ENCODE data around the gene ARHGAP31.
"Not testable (repeated sequence)": the region's sequence is repeated elsewhere in the genome, so short reads cannot be mapped to it uniquely, and the experiment has no call there.

ARHGAP31 gene

DNA sequence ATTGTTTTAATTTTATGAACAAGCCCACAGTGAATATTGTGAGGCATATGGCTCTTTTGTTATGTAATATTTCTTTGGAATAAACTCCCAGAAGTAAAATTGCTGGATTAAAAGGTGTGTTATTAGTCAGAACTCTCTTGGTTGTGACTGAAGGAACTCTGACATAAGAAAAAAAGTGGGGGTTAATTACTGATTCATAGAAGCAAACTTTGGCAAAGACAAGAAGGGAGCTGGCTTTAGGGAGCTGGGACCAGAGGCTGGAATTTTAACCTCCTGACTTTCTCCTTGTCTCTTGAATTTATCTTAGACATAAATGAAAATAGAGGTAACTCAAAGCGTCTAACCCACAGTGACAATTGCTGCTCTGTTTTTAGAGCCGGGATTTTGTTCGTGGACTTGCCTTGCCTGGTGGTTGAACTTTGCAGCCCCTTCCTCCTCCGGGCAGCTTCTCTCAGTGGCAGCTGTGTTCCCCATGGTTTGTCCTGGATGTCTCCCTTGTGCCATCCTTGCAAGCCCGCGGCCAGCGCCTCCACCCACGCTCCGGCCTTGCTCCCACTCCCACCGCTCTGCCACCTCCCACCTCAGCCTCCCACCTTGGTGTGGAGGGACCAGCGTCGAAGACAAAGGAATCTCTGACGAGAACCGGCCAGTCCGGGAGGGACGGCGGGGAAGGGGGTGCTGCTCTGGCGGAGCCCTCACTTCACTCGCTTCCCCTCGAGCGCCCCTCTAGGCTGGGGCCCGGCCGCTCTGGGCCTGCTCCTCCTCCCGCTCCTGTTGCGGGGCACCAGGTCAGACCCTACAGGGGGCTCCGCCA, 28.0 kb downstream of the ARHGAP31 start:
- no peak for DNase-seq
- TF ChIP-seq POLR2A (IDR thresholded peaks at IDR 0.05; ENCODE audit: low read length) (no peak), GATA1 (IDR thresholded peaks at IDR 0.05; ENCODE audit: low read depth, low read length) (no peak)

DNA sequence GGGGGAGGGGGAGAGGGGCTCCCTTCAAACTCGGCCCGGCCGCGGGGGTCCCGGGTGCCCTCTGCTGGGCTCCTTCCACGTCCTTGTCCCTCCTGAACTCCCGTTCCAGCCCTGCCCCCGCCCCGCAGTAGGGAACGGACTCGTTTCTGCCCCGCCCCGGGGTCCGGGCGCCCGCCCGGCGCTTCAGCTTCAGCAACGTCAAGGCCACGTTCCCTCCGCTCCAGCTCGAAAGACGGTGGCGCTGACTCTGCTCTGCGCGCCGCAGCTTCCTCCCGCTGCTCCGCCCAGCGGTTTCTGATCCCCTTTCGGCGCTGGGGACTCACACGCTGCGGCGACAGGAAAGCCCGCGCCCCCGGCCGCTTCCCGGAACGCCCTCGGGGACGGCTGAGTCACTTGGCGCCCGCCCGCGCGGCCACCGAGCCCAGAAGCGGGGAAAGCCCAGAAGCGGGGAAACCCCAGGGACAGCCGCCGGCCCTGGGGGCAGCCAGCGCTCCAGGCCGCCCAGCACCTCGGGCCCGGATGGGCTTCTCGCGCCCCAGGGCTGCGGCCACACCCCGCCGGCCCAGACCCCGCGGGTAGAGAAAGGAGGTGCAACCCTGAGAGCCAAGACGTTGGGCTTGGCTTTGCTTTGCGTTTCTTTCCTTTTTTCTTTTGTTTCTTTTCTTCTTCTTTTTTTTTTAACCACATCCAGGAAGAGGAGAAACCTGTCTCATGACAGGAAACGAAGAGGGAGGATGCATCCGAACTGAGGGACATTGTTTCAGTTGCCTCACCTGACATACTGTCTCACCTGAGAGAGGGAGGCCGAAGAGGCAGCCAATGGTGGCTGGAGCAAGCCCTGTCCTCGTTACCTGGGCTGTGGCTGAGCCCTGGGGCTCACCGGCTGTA, 28.9 kb downstream of the ARHGAP31 start:
- TF ChIP-seq GATA1 (IDR thresholded peaks at IDR 0.05; ENCODE audit: low read depth, low read length) (no peak), POLR2A (IDR thresholded peaks at IDR 0.05; ENCODE audit: low read length) (peak; percentile 53)
- peak; percentile 80 to 84 for DNase-seq

DNA sequence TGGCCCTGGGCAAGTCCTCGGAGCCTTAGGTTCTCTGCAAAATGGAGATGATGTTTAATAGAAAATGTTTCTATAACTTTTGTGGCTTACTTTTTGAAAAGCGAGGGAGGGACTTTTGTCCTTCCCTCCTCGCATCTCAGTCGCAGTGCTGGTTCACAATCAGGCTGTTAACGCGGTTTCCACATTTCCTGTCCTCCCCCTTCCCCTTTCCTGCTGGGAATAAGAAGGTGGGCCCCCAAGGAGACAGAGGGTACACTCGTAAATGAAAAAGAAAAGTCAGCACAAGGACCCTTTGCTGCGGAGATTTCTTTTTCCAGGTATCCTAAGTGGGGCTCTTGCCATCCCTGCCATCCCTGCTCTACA, 29.5 kb downstream of the ARHGAP31 start:
- no peak for DNase-seq
- no peak for TF ChIP-seq POLR2A (IDR thresholded peaks at IDR 0.05; ENCODE audit: low read length)
- no peak for TF ChIP-seq GATA1 (IDR thresholded peaks at IDR 0.05; ENCODE audit: low read depth, low read length)

DNA sequence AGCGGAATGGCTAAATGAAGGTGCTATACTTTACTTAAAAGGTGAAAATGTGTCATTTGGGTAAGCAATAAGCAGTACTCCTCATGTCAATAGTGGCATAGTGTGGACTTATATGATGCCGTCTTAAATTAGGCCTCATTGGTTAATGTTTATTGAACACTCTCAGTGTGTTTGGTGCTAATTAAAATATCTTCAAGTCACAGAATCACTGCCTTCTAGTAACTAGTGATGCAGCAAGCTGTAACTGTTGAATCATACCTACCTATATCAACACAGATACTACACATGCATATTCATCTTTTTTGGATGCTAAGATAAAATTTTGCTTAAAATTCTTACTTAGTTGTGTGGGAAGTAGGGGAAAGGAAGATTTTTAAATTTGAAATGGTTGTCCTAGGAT, 30.7 kb downstream of the ARHGAP31 start:
- TF ChIP-seq POLR2A (IDR thresholded peaks at IDR 0.05; ENCODE audit: low read length) (no peak), GATA1 (IDR thresholded peaks at IDR 0.05; ENCODE audit: low read depth, low read length) (no peak)
- DNase-seq: no peak

DNA sequence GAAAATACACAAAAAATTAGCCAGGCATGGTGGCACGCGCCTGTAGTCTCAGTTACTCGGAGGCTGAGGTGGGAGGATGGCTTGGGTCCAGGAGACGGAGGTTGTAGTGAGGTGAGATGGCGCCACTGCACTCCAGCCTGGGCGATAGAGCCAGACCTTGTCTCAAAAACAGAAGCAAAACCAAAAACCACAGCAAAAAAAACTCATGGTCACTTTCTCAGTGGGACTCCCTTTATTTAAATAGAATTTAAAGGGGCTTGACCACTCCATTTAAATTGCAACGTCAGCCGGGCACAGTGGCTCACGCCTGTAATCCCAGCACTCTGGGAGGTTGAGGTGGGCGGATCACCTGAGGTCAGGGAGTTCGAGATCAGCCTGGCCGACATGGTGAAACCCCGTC, 32.8 kb downstream of the ARHGAP31 start:
- no peak for DNase-seq
- no peak for TF ChIP-seq POLR2A (IDR thresholded peaks at IDR 0.05; ENCODE audit: low read length)
- TF ChIP-seq GATA1 (IDR thresholded peaks at IDR 0.05; ENCODE audit: low read depth, low read length): no peak

DNA sequence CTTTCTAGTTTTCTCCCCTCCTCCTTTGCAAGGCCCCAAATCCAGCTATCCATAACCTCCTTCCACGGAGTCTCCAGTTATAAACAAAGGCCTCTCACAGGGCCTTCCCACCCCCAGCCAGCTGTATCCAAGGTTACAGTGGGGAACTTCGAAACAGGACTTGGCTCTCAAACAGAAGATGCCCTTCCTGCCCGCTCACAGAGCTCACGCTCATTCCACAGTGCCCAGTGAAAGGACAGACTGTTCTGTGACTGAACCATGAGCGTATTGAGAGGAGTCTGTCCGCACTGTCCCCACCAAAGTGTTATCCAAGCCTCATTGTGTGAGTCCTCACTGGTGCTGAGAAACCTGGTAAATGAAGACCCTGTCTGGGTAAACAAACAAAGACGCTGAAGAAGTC, 35.4 kb downstream of the ARHGAP31 start:
- no peak for DNase-seq
- no peak for TF ChIP-seq GATA1 (IDR thresholded peaks at IDR 0.05; ENCODE audit: low read depth, low read length)
- no peak for TF ChIP-seq POLR2A (IDR thresholded peaks at IDR 0.05; ENCODE audit: low read length)

DNA sequence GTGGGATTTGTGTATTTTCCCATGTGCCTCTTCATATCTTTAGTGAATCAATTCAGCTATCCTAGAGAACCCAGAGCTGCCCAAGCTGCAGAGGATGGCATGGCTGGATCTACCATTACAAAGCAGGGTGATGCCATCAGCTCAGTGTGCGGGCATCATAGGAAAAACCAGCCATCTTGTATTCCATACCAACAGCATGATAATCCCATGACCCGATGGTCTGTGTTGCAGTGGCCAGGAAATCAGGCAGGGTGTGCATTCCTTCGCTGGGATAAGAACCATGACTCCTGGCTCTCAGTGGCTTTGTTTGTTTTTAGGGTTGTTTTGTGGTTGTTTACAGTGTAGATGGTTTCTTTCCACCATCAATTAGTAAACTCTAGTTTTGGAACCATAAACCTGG, 36.0 kb downstream of the ARHGAP31 start:
- DNase-seq: no peak
- TF ChIP-seq GATA1 (IDR thresholded peaks at IDR 0.05; ENCODE audit: low read depth, low read length) (no peak), POLR2A (IDR thresholded peaks at IDR 0.05; ENCODE audit: low read length) (no peak)

DNA sequence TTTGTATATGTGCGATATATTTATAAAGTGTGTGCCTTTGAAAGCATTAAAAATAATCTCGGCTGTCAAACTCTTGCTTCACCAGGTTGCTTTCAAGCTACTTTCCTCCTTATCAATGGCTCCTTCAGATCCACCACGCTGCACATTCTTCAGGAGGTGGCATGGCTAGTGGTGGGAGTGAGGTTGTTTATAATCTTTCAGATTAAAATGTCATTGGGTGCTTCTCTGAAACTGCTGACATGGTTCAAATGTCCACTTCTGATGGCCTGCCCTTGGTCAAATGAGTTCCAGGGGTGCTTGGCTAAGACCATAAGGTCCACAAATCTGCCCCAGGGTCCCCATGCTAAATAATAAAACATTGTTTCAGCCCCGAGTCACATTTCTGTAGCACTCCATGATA, 36.7 kb downstream of the ARHGAP31 start:
- DNase-seq: no peak
- no peak for TF ChIP-seq POLR2A (IDR thresholded peaks at IDR 0.05; ENCODE audit: low read length)
- TF ChIP-seq GATA1 (IDR thresholded peaks at IDR 0.05; ENCODE audit: low read depth, low read length): no peak

DNA sequence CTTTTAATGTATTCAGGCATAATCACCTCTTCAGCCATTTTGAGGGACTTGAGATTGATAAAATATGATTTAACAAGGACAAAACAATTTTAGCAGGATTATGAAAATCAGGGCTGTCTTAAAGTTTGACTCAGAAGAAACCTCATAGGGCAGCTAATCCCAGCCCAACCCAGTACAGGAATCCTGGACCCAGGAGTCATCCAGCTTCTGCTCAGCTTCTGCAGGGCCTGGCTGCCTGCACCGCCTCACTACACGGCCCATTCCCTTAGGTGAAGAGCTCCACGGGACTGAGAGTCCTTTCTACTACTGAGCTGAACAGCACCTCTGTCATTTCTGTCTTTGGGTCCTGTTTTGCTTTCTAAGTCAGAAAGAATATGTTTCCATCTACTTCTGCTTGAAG, 37.5 kb downstream of the ARHGAP31 start:
- TF ChIP-seq GATA1 (IDR thresholded peaks at IDR 0.05; ENCODE audit: low read depth, low read length): no peak
- no peak for TF ChIP-seq POLR2A (IDR thresholded peaks at IDR 0.05; ENCODE audit: low read length)
- DNase-seq: no peak

DNA sequence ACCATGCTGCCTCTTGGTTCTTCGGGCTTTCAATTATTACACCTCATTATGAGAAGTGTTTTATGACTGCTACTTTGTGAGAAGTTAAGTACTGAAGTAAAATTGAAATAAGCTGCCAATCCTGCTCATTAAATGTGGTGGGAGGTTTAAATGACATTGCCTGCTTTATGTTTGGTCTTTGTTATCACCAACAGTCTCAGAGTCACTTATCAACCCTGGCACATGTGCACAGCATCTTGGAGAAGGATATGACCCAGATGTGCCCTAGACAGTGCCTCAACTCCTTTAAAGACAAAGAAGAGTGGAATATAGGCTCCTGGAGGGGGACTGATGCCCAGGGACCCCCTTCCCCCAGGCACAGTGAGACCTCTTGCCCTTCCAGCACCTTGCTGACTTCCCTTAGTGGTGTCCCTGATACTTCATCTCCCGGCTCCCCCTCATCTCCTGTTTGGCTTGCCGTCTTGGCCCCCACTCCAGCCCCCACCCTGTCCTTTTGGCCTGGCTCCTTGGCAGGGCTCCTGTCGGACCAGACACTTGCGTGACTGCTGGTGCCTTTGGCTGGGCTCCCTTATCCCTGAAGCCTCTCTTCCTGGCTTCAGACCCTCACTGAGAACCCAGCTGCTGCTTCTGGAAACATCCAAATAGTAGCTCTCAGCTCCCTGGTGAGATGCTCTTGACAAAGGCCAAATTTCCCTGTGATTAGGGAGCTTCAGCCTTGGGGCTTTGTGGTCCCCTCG, 39.8 kb downstream of the ARHGAP31 start:
- TF ChIP-seq GATA1 (IDR thresholded peaks at IDR 0.05; ENCODE audit: low read depth, low read length): no peak
- no peak for TF ChIP-seq POLR2A (IDR thresholded peaks at IDR 0.05; ENCODE audit: low read length)
- peak; percentile 22 to 69 for DNase-seq

DNA sequence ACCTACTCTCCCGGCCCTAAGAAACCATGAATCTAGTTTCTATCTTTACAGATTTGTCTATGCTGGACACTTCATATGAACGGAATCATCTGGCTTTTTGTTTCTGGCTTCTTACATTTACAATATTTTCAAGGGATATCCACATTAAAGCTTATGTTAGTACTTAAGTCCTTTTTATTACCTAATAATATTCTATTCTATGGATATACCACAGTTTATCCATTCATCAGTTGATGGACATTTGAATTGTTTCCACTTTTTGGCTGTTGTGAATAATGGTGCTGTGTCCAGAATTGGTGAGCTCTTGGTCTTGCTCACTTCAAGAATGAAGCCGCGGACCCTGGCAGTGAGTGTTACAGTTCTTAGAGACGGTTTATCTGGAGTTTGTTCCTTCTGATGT, 42.6 kb downstream of the ARHGAP31 start:
- no peak for TF ChIP-seq GATA1 (IDR thresholded peaks at IDR 0.05; ENCODE audit: low read depth, low read length)
- no peak for TF ChIP-seq POLR2A (IDR thresholded peaks at IDR 0.05; ENCODE audit: low read length)

DNA sequence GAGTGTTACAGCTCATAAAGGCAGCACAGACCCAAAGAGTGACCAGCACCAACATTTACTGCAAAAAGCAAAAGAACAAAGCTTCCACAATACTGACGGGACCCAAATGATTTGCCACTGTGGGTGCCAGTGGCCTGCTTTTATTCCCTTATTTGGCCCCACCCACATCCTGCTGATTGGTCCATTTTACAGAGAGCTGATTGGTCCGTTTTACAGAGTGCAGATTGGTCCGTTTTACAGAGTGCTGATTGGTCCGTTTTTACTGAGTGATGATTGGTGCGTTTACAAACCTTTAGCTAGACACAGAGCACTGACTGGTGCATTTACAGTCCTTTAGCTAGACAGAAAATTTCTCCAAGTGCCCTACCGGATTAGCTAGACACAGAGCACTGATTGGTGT, 43.2 kb downstream of the ARHGAP31 start:
- DNase-seq: not testable (repeated sequence)

More for the DNA sequence above, 42.6 kb downstream of the ARHGAP31 start:
- no peak for DNase-seq

DNA sequence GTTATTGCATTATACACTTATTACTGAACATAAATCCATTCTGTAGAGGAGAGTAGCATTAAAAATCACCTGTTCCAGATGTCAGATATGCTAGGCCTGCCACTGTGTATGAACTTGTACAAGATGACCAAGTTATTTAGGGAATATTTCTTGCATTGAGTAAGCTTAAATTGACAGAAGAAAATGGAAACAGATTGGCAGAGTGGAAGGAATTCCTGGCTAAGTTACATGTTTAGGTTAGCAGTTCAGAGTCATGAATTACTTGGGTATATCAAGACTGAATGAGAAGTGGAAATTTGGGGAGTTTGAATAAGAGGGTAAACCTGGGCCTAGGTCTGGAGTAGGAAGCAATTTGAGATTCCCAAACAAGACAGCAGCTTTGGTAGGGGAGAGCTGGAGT, 44.6 kb downstream of the ARHGAP31 start:
- TF ChIP-seq POLR2A (IDR thresholded peaks at IDR 0.05; ENCODE audit: low read length): no peak
- no peak for TF ChIP-seq GATA1 (IDR thresholded peaks at IDR 0.05; ENCODE audit: low read depth, low read length)
- no peak for DNase-seq

DNA sequence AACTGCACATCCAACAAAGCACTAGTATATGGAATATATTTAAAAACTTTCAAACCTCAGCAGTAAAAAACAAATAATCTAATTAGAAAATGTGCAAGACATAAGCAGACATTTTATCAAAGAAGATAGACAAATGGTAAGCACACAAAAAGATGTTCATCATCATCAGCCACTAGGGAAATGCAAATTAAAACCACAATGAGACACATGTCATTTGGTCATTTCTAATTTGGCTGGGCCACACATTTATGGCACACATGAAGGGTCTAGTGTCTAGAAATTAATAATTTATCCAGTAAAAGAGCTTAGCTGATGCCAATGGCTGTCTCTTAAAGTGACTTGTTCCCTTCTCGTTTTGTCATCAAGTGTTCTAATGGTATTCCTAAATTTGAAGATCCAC, 45.8 kb downstream of the ARHGAP31 start:
- TF ChIP-seq POLR2A (IDR thresholded peaks at IDR 0.05; ENCODE audit: low read length): no peak
- no peak for TF ChIP-seq GATA1 (IDR thresholded peaks at IDR 0.05; ENCODE audit: low read depth, low read length)
- DNase-seq: no peak
